Activated CD4-positive, alpha-beta T cell treated with anti-CD3 and anti-CD28 coated beads for 24 hours (primary cell): ENCODE data around the gene BLOC1S1.

ENCODE experiments used
- DNase-seq, 2 donors: peaks; one replicate each; pipeline ENCODE4 v3.0.0-alpha.2; 2020; ENCODE audit warnings: low read depth in 2 of 2

Gene BLOC1S1

DNA sequence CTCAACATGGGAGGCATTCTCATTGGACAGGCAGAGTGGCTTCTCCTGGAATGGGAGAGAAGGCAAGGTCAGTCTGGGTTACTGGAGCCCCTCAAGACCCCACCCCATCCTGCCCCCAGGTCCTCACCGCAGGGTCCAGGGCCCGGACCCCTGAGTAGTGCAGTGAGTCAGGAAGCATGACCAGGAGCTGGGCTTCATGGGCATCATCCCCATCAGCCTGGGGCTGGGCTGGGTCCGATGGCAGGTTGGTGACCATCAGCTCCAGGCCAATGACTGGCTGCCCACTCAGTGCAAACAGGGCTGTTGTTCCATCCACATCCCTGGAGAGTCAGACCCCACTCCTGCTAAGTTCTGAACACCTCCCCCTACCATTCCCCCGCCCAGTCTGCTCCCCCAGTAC, 21.2 kb upstream of the BLOC1S1 start:
- no peak for DNase-seq

- DNase-seq: no peak
Measured at GRCh38 chr12:55695349-55695748, 20.5 kb upstream of the BLOC1S1 start.

- DNase-seq: no peak
Measured at GRCh38 chr12:55696141-55696540, 19.7 kb upstream of the BLOC1S1 start.

DNA sequence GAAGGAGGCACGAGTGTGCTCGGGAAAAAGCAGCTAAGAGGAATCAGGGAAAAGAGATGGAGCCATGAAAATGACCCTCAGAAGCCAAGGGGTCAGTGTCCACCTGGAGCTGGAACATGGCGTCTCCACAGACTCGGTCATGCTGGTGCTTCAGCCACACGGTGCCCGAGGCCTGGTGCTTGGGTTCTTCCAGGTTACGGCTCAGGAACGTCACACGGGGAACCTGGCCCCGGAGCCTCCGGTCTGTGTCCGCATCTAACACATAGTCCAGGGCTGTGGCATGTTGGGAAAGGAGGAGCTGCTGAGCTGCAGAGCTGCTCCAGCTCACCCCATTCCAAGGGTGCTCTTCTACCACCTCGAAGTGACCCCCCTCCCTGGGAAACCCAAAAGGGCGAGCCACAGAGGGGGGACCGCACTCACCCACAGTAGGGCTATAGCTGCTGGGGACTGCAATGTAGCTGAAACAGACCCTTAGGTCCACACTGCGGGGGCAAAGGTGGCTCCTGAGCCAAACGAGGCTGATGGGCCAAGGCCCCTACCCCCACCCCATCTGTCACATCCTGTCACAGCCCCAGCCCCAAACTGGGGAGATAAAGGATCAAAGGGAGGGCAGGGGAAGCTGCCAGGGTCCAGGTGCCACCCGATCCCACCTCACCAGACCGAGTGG, 18.9 kb upstream of the BLOC1S1 start:
- no peak for DNase-seq

DNA sequence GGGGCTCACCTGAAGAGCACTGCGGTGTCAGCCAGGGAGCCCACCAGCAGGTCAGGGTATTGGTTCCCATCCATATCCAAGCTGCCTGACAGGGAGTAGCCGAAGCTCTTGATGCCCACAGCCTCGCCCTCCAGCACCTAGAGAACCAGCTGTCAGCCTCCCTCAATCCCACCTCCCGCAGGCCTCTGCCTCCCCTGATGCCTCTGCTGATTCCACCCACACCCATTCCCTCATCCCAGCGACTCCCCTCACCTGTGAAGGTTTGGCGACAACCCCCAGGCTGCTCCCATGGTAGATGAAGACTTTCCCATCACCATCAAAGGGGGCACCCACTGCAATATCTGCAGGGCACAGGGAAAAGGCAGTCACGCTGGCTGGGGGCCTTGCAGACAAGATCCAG, 18.2 kb upstream of the BLOC1S1 start:
- no peak for DNase-seq

DNA sequence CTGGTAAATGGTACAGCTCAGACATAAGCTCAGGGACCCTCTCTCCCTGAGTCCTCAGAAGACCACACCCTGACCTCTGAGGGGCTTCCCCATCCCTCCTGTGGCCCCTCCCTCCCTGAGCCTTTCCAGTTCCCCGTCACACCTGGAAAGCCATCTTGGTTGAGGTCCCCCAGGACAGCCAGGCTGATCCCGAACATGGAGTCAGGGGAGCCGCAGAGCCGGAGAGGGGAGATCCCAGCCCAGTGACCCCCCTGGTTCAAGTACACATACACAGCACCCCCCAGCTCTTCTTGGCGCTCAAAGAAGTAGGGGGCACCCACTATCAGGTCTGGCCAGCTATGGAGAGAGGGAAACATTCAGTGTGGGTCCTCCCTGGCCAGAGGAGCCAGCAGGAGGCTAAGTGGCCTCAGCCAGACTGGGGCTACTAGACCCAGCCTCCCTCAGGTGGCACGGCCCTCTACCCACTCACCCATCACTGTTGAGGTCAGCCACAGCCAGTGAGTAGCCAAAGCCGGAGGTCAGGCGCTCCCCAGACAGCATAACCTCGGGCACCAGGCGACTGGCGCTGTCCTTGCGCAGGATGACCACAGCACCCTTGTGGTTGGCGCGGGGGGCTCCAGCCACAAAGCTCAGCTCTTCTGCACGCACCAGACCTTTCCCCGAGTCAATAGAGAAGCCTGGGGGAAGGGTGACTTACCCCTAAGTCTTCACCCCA, 17.4 kb upstream of the BLOC1S1 start:
- DNase-seq: no peak

DNA sequence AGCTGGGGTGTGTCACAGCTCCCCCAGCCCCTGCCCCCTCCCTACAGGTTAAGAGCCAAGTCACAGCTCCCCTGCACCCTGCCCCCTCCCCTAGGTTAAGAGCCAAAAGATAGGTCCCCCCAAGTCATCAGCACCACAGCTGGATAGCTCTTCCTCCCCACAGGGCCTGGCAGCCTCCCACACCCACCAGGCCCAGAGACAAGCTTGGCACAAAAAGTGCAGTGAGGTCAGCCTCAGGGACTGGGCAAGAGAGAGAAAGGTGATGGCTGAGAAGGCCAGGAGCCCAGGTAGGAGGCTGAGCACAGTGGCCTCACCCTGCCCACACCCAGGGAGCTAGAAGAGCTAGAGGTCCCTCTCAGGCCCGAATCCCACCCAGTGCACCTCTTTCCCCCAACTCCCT, 16.9 kb upstream of the BLOC1S1 start:
- DNase-seq: no peak

DNA sequence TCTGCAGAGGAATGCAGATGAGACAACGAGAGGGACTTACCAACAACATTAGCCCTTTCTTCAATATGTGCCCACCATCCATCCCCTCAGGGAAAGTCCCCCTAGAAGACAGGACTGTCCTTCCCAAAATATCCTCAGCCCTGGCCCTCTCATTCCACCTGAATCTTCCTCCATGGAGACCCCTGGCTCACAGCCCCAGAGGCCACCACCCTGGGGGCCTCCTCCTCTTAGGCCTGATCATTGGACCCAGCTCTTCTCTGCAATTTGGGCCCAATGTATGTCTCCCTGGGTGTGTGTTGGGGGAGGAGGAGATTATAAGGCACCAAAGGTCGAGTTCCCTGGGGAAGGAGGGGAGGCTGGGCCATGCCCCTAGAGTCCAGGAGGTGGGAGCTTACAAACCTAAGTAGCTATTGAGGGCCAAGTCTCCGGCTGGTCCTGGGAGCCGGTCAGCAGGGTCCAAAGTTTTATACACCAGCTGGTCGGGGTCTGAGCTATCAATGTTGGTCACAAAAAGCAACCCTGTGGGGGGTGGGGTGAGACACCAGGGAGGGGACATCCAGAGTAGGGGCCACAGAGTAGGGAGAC, 16.3 kb upstream of the BLOC1S1 start:
- DNase-seq: no peak

- no peak for DNase-seq
Measured at GRCh38 chr12:55700255-55701018, 15.4 kb upstream of the BLOC1S1 start.

DNA sequence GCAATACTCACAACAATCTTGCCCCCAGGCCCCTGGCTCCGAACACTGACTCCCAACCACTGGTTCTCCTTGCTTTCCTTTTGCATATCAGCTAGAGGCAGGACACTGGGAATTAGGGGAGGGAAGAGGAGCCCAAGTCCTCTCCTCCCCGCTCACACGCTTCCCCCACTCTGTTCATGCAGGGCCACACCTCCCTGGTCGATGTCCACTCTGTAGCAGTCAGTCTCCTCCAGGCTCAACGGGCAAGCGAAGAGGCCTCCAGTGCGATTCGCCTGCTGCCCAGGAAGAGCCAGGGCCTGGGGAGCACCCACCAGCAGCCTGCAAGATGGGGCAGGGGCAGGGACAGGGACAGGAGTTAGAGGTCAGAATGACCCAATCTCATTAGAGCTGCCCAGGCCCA, 13.0 kb upstream of the BLOC1S1 start:
- no peak for DNase-seq

- DNase-seq: no peak
Measured at GRCh38 chr12:55703288-55703687, 12.6 kb upstream of the BLOC1S1 start.

GRCh38 chr12:55703901-55704761, 11.7 kb upstream of the BLOC1S1 start:
- no peak for DNase-seq

DNA sequence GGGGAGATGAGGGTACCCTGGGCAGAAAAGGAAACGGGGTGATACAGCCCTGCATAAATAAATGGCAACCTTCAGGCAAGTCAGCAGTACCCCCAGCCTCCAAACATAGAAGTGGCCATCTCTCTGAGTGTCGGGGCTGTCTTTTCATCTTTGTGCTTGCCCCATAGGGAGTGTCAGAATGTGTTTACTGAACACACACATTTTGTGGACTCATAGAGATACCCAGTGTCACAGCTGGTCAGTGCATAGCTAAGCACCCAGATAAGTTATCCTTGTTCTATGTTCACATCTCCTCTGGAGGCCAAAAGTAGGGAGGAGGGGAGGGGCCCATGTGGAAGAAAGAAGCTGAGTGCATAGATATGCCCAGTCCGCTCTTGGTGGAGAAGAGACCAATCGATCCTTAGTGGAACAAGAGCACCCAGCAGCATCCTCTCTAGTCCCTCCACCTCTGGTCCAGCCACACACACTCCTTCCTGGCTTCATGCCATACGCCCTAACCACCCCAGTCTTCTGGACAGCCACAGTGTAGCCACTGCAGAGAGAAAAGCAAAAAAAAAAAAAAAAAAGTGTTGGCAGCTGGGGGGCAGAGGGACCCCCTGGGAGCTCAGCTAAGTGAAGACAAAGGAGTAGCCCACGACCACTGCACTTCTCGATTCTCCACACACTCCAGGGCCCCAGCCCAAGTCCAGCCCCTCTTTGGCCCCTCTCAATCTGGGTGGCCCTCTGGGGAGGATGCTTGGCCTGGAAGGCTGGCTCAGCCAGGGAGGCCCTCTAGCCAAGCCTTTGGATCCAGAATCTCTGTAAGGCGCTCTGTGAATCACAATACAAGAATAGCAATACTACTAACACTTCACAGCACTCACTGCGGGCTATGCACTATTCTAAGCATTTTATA, 10.8 kb upstream of the BLOC1S1 start:
- DNase-seq: no peak

DNA sequence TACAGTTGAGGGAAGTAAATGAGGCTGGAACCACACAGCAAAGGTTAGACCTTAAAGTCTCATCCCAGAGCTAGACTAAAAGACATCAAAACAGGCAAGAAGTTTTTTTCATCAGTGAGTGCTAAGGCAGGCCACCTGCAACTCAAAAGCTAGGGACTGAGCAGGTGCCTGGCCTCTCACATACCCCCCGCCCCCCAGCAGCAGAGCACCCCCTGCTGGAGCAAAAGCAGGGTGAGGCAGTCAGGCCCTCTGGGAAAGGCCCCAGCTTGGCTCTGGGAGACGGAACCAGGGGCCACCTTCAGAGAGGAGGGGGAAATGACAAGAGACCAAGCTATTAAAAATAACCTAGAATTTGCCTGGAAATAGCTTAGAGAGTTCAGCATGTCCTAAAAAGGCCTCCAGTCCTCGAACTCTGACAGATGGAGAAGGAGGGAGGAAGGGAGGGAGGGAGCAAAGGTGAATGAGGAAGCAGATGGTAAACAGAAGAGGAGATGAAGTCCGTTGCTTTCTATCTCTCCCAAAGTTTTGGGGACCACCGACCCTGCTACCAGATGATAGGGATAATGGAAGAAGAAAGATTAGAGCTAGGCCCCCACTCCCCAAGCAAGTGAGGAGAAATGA, 10.0 kb upstream of the BLOC1S1 start:
- no peak for DNase-seq

- DNase-seq: no peak
Measured at GRCh38 chr12:55706568-55707218, 9.2 kb upstream of the BLOC1S1 start.

GRCh38 chr12:55707219-55707671, 8.6 kb upstream of the BLOC1S1 start:
- DNase-seq: no peak

GRCh38 chr12:55707841-55708694, 7.8 kb upstream of the BLOC1S1 start, which contains the start of gene ITGA7:
Gene ITGA7, minus strand, starts transcription at chr12:55707904. Its CDS starts 222 bp downstream, at chr12:55707682.
- DNase-seq: peak; percentile 48 to 59

DNA sequence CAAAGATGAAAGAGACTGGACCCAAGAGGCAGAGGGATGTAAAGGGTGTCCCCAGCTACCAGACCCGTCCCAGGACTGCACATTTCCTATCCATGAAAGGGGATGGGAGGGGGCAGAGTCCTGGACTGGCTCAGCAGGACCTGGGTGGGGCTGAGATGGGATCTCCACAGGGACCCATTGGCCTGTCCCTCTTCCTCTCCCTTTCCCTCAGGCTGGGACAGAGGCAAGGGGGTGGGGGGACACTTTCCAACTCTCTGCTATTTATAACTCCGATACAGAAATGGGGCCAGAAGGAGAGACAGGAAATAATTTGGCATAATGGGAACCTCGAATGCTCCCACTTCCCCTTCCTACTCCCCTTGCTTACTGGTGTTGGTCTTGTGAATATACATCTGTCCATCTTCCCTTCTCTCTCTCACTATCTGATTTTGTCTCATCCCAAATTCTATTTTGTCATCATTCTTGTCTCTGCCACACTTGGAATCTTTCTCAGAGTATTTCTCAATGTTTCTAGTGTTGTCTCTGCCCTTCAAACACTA, 7.1 kb upstream of the BLOC1S1 start:
- DNase-seq: no peak
